Panc1 (cell line): Measurements from ENCODE around the gene HHEX. TPM values are rescaled to one million over a fixed set of nuclear protein-coding genes. Genes with fewer than 3 reads are reported as not detected.

Experiments used
- ATAC-seq: fragments of 200-7000 bp; cut with Tn5 transposase; 2 replicates; pipeline ENCODE4 v1.9.1; 2020; ENCODE audit warnings: mild to moderate bottlenecking, moderate library complexity
- BruUV-seq: library from RNA; stranded (reverse); fragments of 400-500 nt; replicated peaks from 2 replicates; lab custom pipeline; 2021; lab: Mats Ljungman, UMichigan
- CTCF ChIA-PET: fragments of 300-600 bp; sonication (Branson Sonifier 250); formaldehyde crosslinking; loops from one replicate; lab custom pipeline; 2022; ENCODE audit warnings: antibody characterized with exemption; lab: Charles Lee
- POLR2A ChIA-PET: fragments of 300-600 bp; sonication (Branson Sonifier 250); formaldehyde crosslinking; loops from one replicate; lab custom pipeline; 2022; ENCODE audit warnings: antibody characterized with exemption; lab: Charles Lee
- DNase-seq: peaks from one replicate; pipeline ENCODE4 v3.0.0-alpha.2; 2010; ENCODE audit warnings: low read depth, low spot score
- H3K27ac ChIP-seq: 2 replicates; pipeline ENCODE4 v1.5.1; 2011; ENCODE audit warnings: mild to moderate bottlenecking, low read length, inconsistent platforms
- H3K27me3 ChIP-seq: fragments of 200-500 bp; sonication (Bioruptor generic); 2 replicates; pipeline ENCODE4 v1.6.0; 2014; ENCODE audit warnings: low read length, inconsistent platforms; ENCODE audit not compliant: control insufficient read depth, insufficient read depth
- H3K36me3 ChIP-seq: fragments of 200-500 bp; sonication (Bioruptor generic); 2 replicates; pipeline ENCODE4 v1.5.1; 2014; ENCODE audit warnings: inconsistent platforms, mild to moderate bottlenecking, low read length, moderate library complexity; ENCODE audit not compliant: control insufficient read depth, insufficient read depth
- H3K4me1 ChIP-seq: 2 replicates; pipeline ENCODE4 v1.5.1; 2011; ENCODE audit warnings: inconsistent platforms, mild to moderate bottlenecking, low read length, moderate library complexity; ENCODE audit not compliant: control insufficient read depth, insufficient read depth
- H3K4me3 ChIP-seq, 2 experiments: 2 replicates each; pipeline ENCODE4 v1.5.1; 2011 to 2012; ENCODE audit warnings: low read depth in 2 of 2, low read length in 2 of 2, mild to moderate bottlenecking in 2 of 2, inconsistent platforms in 1 of 2, moderate library complexity in 1 of 2
- H3K9me3 ChIP-seq: fragments of 200-500 bp; sonication (Bioruptor generic); 2 replicates; pipeline ENCODE4 v1.5.1; 2014; ENCODE audit warnings: low read depth, mild to moderate bottlenecking, inconsistent platforms, low read length, moderate library complexity; ENCODE audit not compliant: control insufficient read depth, insufficient read depth
- CTCF ChIP-seq: fragments of 450-650 bp; IDR thresholded peaks from 2 replicates; pipeline ENCODE4 v1.5.1; 2017; ENCODE audit warnings: mild to moderate bottlenecking
- POLR2AphosphoS5 ChIP-seq: IDR thresholded peaks from 2 replicates; pipeline ENCODE4 v1.6.1; 2012; ENCODE audit warnings: mild to moderate bottlenecking, low read depth, low read length, moderate library complexity
- REST ChIP-seq, 2 experiments: IDR thresholded peaks; 2 replicates each; pipeline ENCODE4 v1.6.1; 2011 to 2012; ENCODE audit warnings: low read depth in 2 of 2, control low read depth in 1 of 2, low read length in 1 of 2, mild to moderate bottlenecking in 1 of 2, moderate library complexity in 1 of 2; ENCODE audit not compliant: insufficient read depth in 1 of 2
- SIN3A ChIP-seq: IDR thresholded peaks from 2 replicates; pipeline ENCODE4 v1.6.1; 2012; ENCODE audit warnings: low read depth, mild to moderate bottlenecking, low read length, moderate library complexity, borderline replicate concordance; ENCODE audit not compliant: insufficient read depth
- TCF7L2 ChIP-seq: IDR thresholded peaks from 2 replicates; pipeline ENCODE4 v1.6.1; 2011; ENCODE audit warnings: mild to moderate bottlenecking, low read depth, low read length, inconsistent platforms
- in situ Hi-C: cut with HindIII; loops from 2 replicates; pipeline ENCODE4 v1.10.0; 2016; ENCODE audit warnings: low sequenced_read_pairs, low pct_unique_long_range_greater_than_20kb
- intact Hi-C: fragments of 100-400 bp; cut with micrococcal nuclease; formaldehyde crosslinking; loops from one replicate; pipeline ENCODE4 v1.10.0; 2022; ENCODE audit not compliant: unreplicated experiment
- total RNA-seq: library from RNA; stranded (reverse); gene quantifications from one replicate; pipeline ENCODE4 v1.2.1, GENCODE V29; 2021; ENCODE audit not compliant: unreplicated experiment

Gene HHEX
- total RNA-seq, 1 experiment from 2014 or later = 10.1 TPM

GRCh38 chr10:92657024-92657423 lies 32.7 kb upstream of the HHEX start:
- no peaks in the 10 kb centered on the region for H3K4me1 ChIP-seq
- no peaks in the 10 kb centered on the region for H3K9me3 ChIP-seq
- ChIA-PET CTCF (no interaction called here), POLR2A (no interaction called here)
- in situ Hi-C loops = no loop called here
- no peak overlapping the region for H3K4me3 ChIP-seq
- no peak overlapping the region for H3K27ac ChIP-seq
- no peak for ATAC-seq
- no peaks in the 10 kb centered on the region for H3K27me3 ChIP-seq
- BruUV-seq = no TSS peak
- no peak for DNase-seq
- intact Hi-C loops = no loop called here
- TF ChIP-seq TCF7L2 (no peak), POLR2AphosphoS5 (no peak), SIN3A (no peak), REST (IDR thresholded peaks at IDR 0.05; ENCODE audit: insufficient read depth in 1 of 2, low read depth in 2 of 2, low read length in 1 of 2) (no peak), CTCF (no peak)
- H3K36me3 ChIP-seq = peaks cover 20% of the 10 kb centered on the region

- Histone ChIP-seq H3K36me3 (no peaks in the 10 kb centered on the region), H3K27me3 (no peaks in the 10 kb centered on the region), H3K27ac (no peak overlapping the region), H3K4me1 (no peaks in the 10 kb centered on the region), H3K4me3 (no peak overlapping the region), H3K9me3 (peaks cover 10% of the 10 kb centered on the region; the same call in 1 of the 2 replicates)
- CTCF ChIA-PET = interaction anchor here (0.5 kb wide), 1 partner anchor 128 kb away, joined by 5 read pairs; no protein-coding TSS in a partner anchor
- no peak for DNase-seq
- no TSS peak for BruUV-seq
- in situ Hi-C loops = no loop called here
- POLR2A ChIA-PET = no interaction called here
- intact Hi-C loops = no loop called here
- TF ChIP-seq POLR2AphosphoS5 = no peak
- no peak for TF ChIP-seq REST (IDR thresholded peaks at IDR 0.05; ENCODE audit: insufficient read depth in 1 of 2, low read depth in 2 of 2, low read length in 1 of 2)
- no peak for TF ChIP-seq SIN3A
- TF ChIP-seq CTCF = no peak
- no peak for TF ChIP-seq TCF7L2
- no peak for ATAC-seq
These were observed 26.9 kb upstream of the HHEX start for GRCh38 chr10:92662848-92663247.
